ACHN (cell line): ENCODE data around the gene TPCN1.

ENCODE experiments used
- DNase-seq: peaks from one replicate; pipeline ENCODE4 v3.0.0-alpha.2; 2015
- in situ Hi-C: cut with HindIII; loops from 2 replicates; pipeline ENCODE4 v1.10.0; 2017; ENCODE audit warnings: low sequenced_read_pairs, low pct_ligation_motif_present, low pct_unique_long_range_greater_than_20kb

Gene TPCN1

GRCh38 chr12:113221181-113221996 is at the start of gene TPCN1:
TPCN1 (plus strand) TSS chr12:113221464; CDS start chr12:113226853, 5,389 bp downstream.
- DNase-seq: peak; percentile 100
- in situ Hi-C loops: no loop called here

- in situ Hi-C loops: loop anchor here (25.0 kb wide), 1 partner anchor 109 kb away; the partner anchor contains the start of gene DTX1
- DNase-seq: no peak
Measured at GRCh38 chr12:113171543-113171942, 49.7 kb upstream of the TPCN1 start.

GRCh38 chr12:113172185-113172584 is 49.1 kb upstream of the TPCN1 start:
- in situ Hi-C loops: loop anchor here (25.0 kb wide), 1 partner anchor 110 kb away; the partner anchor contains the start of gene DTX1
- DNase-seq: no peak

GRCh38 chr12:113173081-113173698 is 48.1 kb upstream of the TPCN1 start:
- in situ Hi-C loops: loop anchor here (25.0 kb wide), 1 partner anchor 111 kb away; the partner anchor contains the start of gene DTX1
- DNase-seq: no peak

GRCh38 chr12:113174461-113175384 is 46.5 kb upstream of the TPCN1 start:
- in situ Hi-C loops: loop anchor here (25.0 kb wide), 1 partner anchor 112 kb away; the partner anchor contains the start of gene DTX1
- peak; percentile 86 for DNase-seq

- in situ Hi-C loops: no loop called here
- DNase-seq: no peak
Measured at GRCh38 chr12:113179023-113179422, 42.2 kb upstream of the TPCN1 start.

GRCh38 chr12:113180333-113180732 is 40.9 kb upstream of the TPCN1 start:
- in situ Hi-C loops: no loop called here
- DNase-seq: no peak

GRCh38 chr12:113181975-113182374 is 39.3 kb upstream of the TPCN1 start:
- no peak for DNase-seq
- in situ Hi-C loops: no loop called here

- in situ Hi-C loops: no loop called here
- no peak for DNase-seq
Measured at GRCh38 chr12:113183030-113183589, 38.2 kb upstream of the TPCN1 start.

GRCh38 chr12:113184098-113184899 is 37.0 kb upstream of the TPCN1 start:
- in situ Hi-C loops: no loop called here
- DNase-seq: no peak

GRCh38 chr12:113184900-113185179 is 36.4 kb upstream of the TPCN1 start:
- in situ Hi-C loops: no loop called here

GRCh38 chr12:113185180-113186032 is 35.9 kb upstream of the TPCN1 start, which contains the start of the genes DDX54 and RITA1:
DDX54 (minus strand) TSS chr12:113185478; CDS start chr12:113185451, 27 bp downstream.
RITA1 (plus strand) TSS chr12:113185721; CDS start chr12:113186747, 1,026 bp downstream.
- DNase-seq: peak; percentile 77
- in situ Hi-C loops: no loop called here

More at GRCh38 chr12:113184900-113185179, 36.4 kb upstream of the TPCN1 start:
- peak; percentile 96 for DNase-seq

GRCh38 chr12:113186033-113186365 is 35.3 kb upstream of the TPCN1 start:
- in situ Hi-C loops: no loop called here
- DNase-seq: peak; percentile 31

- in situ Hi-C loops: no loop called here
- no peak for DNase-seq
Measured at GRCh38 chr12:113186666-113187325, 34.5 kb upstream of the TPCN1 start.

- no peak for DNase-seq
Measured at GRCh38 chr12:113189361-113189760, 31.9 kb upstream of the TPCN1 start.

GRCh38 chr12:113190761-113191160 is 30.5 kb upstream of the TPCN1 start:
- in situ Hi-C loops: no loop called here
- peak; percentile 88 for DNase-seq

More at GRCh38 chr12:113189361-113189760, 31.9 kb upstream of the TPCN1 start:
- in situ Hi-C loops: no loop called here
